ENCODE data around the gene BRINP3. TPM values are rescaled to one million over a fixed set of nuclear protein-coding genes. Genes with fewer than 3 reads are reported as not detected.

BRINP3 gene
- total and polyA plus RNA-seq, 4 donors, result 0.25 to 1.7 TPM; not detected in 2

DNA sequence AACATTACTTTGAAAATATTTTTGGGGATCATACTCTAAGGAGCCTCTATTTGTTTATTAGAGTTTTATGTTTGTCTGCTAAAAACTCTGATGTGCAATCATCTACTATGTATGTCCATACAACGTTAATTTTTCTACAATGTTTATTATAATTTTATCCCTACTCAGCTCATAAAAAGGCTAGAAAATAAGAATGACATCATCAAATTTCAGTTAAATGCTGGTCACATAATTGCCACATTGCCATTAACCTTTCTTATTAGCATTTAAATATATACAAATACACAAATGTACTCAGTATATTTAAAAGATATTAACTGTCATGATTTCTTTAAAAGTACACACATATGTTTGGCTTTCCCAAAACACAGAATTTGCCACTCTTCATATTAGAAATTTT is 191.6 kb downstream of the BRINP3 start:
- DNase-seq (no peak), ATAC-seq (ENCODE audit: low FRiP score) (no peak)
- Histone ChIP-seq H3K27me3 (ENCODE audit: control insufficient read depth in 1 of 2, insufficient read depth in 2 of 2, low read length in 1 of 2) (no peaks in the 10 kb centered on the region), H3K4me1 (ENCODE audit: control insufficient read depth in 1 of 2, insufficient read depth in 2 of 2, low read length in 2 of 2) (no peaks in the 10 kb centered on the region), H3K27ac (ENCODE audit: low read depth in 1 of 2, low read length in 2 of 2) (no peak overlapping the region), H3K36me3 (ENCODE audit: control insufficient read depth in 1 of 2, insufficient read depth in 2 of 2, low read length in 1 of 2) (no peaks in the 10 kb centered on the region), H3K4me3 (ENCODE audit: low read length in 2 of 2) (no peak overlapping the region), H3K9me3 (ENCODE audit: control insufficient read depth, low read length) (no peaks in the 10 kb centered on the region)
- WGBS, 2 donors, result 69 to 81% methylated on average over 1 of the region's 1 CpG
- intact Hi-C loops (cut with DNase I), result no loop called here

DNA sequence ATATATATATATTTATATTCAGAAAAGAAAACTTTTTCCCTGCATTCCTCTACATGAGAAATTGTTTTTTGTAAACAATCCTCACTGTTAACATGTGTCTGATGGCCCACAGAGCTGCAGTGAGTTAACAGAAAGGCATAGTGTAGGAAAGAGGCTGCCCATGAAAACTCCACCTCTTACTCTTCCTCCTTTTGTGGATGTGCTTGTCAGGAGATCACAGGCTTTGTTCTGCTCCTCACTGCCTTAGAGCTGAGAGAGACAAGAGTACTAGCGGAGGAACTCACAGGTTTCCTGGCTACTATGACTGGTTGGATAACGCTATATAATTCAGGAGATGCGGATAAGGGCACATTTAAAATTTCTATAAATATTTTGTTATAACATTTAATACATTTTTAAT is 200.6 kb downstream of the BRINP3 start:
- Histone ChIP-seq H3K36me3 (ENCODE audit: control insufficient read depth in 1 of 2, insufficient read depth in 2 of 2, low read length in 1 of 2) (no peaks in the 10 kb centered on the region), H3K4me3 (ENCODE audit: low read length in 2 of 2) (no peak overlapping the region), H3K27ac (ENCODE audit: low read depth in 1 of 2, low read length in 2 of 2) (no peak overlapping the region), H3K4me1 (ENCODE audit: control insufficient read depth in 1 of 2, insufficient read depth in 2 of 2, low read length in 2 of 2) (no peaks in the 10 kb centered on the region), H3K27me3 (ENCODE audit: control insufficient read depth in 1 of 2, insufficient read depth in 2 of 2, low read length in 1 of 2) (no peaks in the 10 kb centered on the region), H3K9me3 (ENCODE audit: control insufficient read depth, low read length) (no peaks in the 10 kb centered on the region)
- intact Hi-C loops (cut with DNase I), result no loop called here
- WGBS, 2 donors, result 81 to 91% methylated on average over 3 of the region's 3 CpGs
- no peak for DNase-seq
- no peak for ATAC-seq (ENCODE audit: low FRiP score)

DNA sequence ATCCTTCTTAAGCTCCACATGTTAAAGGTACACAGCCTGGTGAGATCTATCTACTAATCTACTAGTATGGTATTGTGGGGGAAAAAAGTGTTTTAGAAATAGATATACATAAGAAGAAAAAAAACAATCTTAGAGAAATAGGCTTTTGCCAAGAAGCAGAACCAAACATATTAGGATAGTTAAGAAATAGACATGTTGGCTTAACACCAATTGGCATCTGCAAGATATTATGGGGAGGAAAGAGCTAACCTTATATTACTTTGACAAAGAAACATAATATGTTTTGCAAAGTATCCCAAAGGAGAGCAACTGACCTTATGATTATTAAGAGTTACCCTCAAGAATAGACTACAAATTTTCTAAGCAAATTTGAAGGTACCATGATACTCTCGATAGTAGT is 202.9 kb downstream of the BRINP3 start:
- no peak overlapping the region for H3K27ac ChIP-seq (ENCODE audit: low read depth in 1 of 2, low read length in 2 of 2)
- ATAC-seq (ENCODE audit: low FRiP score) (no peak), DNase-seq (no peak)
- intact Hi-C loops (cut with DNase I), result no loop called here
- no peaks in the 10 kb centered on the region for H3K4me1 ChIP-seq (ENCODE audit: control insufficient read depth in 1 of 2, insufficient read depth in 2 of 2, low read length in 2 of 2)
- H3K9me3 ChIP-seq (ENCODE audit: control insufficient read depth, low read length), result no peaks in the 10 kb centered on the region
- no peaks in the 10 kb centered on the region for H3K36me3 ChIP-seq (ENCODE audit: control insufficient read depth in 1 of 2, insufficient read depth in 2 of 2, low read length in 1 of 2)
- no peaks in the 10 kb centered on the region for H3K27me3 ChIP-seq (ENCODE audit: control insufficient read depth in 1 of 2, insufficient read depth in 2 of 2, low read length in 1 of 2)
- 90 to 94% methylated on average over 1 of the region's 1 CpG for WGBS, 2 donors
- H3K4me3 ChIP-seq (ENCODE audit: low read length in 2 of 2), result no peak overlapping the region

DNA sequence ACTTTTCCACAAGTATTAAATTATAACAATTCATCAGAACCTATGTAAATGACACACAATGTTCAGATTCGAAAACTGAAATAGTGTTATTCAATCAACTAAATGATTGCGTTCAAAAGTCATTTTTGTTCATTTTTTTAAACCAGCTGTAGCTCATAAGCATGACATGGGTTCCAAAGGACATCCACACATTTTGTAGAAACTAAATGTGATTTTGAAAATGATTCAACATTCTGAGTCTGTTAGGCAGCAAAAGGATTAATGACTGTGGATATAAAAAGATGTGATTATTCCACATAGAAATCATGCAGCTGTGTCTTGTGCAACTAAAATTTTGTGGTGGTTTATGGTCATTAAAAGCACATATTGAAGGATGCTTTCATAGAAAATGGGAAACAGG is 204.5 kb downstream of the BRINP3 start:
- intact Hi-C loops (cut with DNase I), result no loop called here
- DNase-seq (no peak), ATAC-seq (ENCODE audit: low FRiP score) (no peak)
- H3K27ac ChIP-seq (ENCODE audit: low read depth in 1 of 2, low read length in 2 of 2), result no peak overlapping the region
- no peaks in the 10 kb centered on the region for H3K36me3 ChIP-seq (ENCODE audit: control insufficient read depth in 1 of 2, insufficient read depth in 2 of 2, low read length in 1 of 2)
- H3K9me3 ChIP-seq (ENCODE audit: control insufficient read depth, low read length), result no peaks in the 10 kb centered on the region
- 81 to 83% methylated on average over 2 of the region's 2 CpGs for WGBS, 2 donors
- H3K4me3 ChIP-seq (ENCODE audit: low read length in 2 of 2), result no peak overlapping the region
- no peaks in the 10 kb centered on the region for H3K4me1 ChIP-seq (ENCODE audit: control insufficient read depth in 1 of 2, insufficient read depth in 2 of 2, low read length in 2 of 2)
- no peaks in the 10 kb centered on the region for H3K27me3 ChIP-seq (ENCODE audit: control insufficient read depth in 1 of 2, insufficient read depth in 2 of 2, low read length in 1 of 2)

DNA sequence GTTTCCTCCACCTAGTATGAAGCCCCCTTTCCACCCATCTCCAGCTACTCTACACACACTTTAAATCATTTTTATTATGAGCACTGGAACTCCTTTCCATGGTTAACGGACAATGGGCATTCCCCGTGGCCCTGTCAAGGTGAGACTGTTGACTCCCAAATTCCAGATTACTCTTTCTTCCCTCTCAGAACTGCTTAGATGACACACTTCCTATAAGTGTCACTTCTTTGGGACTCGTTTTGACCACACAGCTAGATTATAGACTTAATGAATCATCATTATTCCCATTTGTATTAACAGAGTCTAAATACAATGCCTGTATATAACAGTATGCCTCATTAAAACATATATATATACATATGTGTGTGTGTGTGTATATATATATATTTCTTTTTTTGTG is 215.1 kb downstream of the BRINP3 start:
- no peak overlapping the region for H3K27ac ChIP-seq (ENCODE audit: low read depth in 1 of 2, low read length in 2 of 2)
- H3K36me3 ChIP-seq (ENCODE audit: control insufficient read depth in 1 of 2, insufficient read depth in 2 of 2, low read length in 1 of 2), result no peaks in the 10 kb centered on the region
- DNase-seq (no peak), ATAC-seq (ENCODE audit: low FRiP score) (no peak)
- H3K9me3 ChIP-seq (ENCODE audit: control insufficient read depth, low read length), result no peaks in the 10 kb centered on the region
- 82 to 86% methylated on average over 3 of the region's 3 CpGs for WGBS, 2 donors
- no peaks in the 10 kb centered on the region for H3K4me1 ChIP-seq (ENCODE audit: control insufficient read depth in 1 of 2, insufficient read depth in 2 of 2, low read length in 2 of 2)
- no peak overlapping the region for H3K4me3 ChIP-seq (ENCODE audit: low read length in 2 of 2)
- intact Hi-C loops (cut with DNase I), result no loop called here
- H3K27me3 ChIP-seq (ENCODE audit: control insufficient read depth in 1 of 2, insufficient read depth in 2 of 2, low read length in 1 of 2), result peaks cover 0 to 1% of the 10 kb centered on the region in 2 donors

DNA sequence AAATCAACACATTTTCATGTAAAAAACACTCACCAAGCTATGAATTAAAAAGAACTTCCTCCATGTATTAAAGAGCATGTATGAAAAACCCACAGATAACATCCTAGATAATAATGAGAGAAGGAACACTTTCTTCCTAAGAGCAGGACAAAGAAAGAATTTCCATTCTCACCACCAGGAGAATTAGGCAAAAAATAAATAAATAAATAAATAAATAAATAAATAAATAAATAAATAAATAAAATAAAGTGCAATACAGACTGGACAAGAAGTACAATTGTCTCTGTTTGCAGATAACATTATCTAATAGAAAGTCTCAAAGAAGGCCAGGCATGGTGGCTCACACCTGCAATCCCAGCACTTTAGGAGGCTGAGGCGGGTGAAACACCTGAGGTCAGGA is 218.2 kb downstream of the BRINP3 start:
- intact Hi-C loops (cut with DNase I), result no loop called here
- WGBS, 2 donors, result 93 to 96% methylated on average over 1 of the region's 1 CpG
- Histone ChIP-seq H3K36me3 (ENCODE audit: control insufficient read depth in 1 of 2, insufficient read depth in 2 of 2, low read length in 1 of 2) (no peaks in the 10 kb centered on the region), H3K4me3 (ENCODE audit: low read length in 2 of 2) (no peak overlapping the region), H3K27me3 (ENCODE audit: control insufficient read depth in 1 of 2, insufficient read depth in 2 of 2, low read length in 1 of 2) (no peaks in the 10 kb centered on the region), H3K9me3 (ENCODE audit: control insufficient read depth, low read length) (no peaks in the 10 kb centered on the region), H3K4me1 (ENCODE audit: control insufficient read depth in 1 of 2, insufficient read depth in 2 of 2, low read length in 2 of 2) (no peaks in the 10 kb centered on the region), H3K27ac (ENCODE audit: low read depth in 1 of 2, low read length in 2 of 2) (no peak overlapping the region)
- no peak for ATAC-seq (ENCODE audit: low FRiP score)
- DNase-seq, result no peak

DNA sequence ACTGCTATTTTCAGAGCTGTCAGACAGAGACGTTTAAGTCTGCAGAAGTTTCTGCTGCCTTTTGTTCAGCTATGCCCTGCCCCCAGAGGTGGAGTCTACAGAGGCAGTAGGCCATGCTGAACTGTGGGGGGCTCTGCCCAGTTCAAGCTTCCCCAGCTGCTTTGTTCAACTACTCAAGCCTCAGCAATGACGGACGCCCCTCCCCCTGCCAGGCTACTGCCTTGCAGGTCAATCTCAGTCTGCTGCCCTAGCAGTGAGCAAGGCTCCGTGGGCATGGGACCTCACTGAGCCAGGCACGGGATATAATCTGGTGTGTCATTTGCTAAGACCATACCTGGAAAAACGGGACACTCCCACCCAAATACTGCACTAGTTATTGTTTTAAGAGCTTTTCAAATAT is 219.7 kb downstream of the BRINP3 start:
- Histone ChIP-seq H3K36me3 (ENCODE audit: control insufficient read depth in 1 of 2, insufficient read depth in 2 of 2, low read length in 1 of 2) (no peaks in the 10 kb centered on the region), H3K4me1 (ENCODE audit: control insufficient read depth in 1 of 2, insufficient read depth in 2 of 2, low read length in 2 of 2) (no peaks in the 10 kb centered on the region), H3K27me3 (ENCODE audit: control insufficient read depth in 1 of 2, insufficient read depth in 2 of 2, low read length in 1 of 2) (no peaks in the 10 kb centered on the region), H3K4me3 (ENCODE audit: low read length in 2 of 2) (no peak overlapping the region), H3K27ac (ENCODE audit: low read depth in 1 of 2, low read length in 2 of 2) (no peak overlapping the region), H3K9me3 (ENCODE audit: control insufficient read depth, low read length) (no peaks in the 10 kb centered on the region)
- DNase-seq (peak; percentile 29 to 38), ATAC-seq (ENCODE audit: low FRiP score) (no peak)
- intact Hi-C loops (cut with DNase I), result no loop called here
- WGBS, 2 donors, result 63 to 68% methylated on average over 6 of the region's 6 CpGs

DNA sequence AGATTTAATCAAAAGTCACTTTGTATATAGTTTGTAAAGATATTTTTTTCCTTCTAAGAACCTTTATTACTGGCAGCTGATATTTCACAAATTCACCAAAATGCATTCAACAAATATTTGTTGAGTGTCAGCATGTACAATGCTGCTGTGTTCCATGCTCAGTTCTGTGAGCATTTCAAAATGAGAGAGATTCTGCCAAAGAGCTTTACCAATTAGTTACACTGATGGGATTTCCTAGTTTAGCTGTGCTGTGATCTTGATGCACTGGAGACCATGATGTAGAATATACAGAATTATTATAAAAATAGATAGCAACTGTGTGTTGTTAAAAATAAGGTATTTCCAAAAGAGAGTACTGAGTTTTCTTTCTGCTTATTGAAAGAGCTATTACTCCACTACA is 225.6 kb downstream of the BRINP3 start:
- Histone ChIP-seq H3K9me3 (ENCODE audit: control insufficient read depth, low read length) (no peaks in the 10 kb centered on the region), H3K4me3 (ENCODE audit: low read length in 2 of 2) (no peak overlapping the region), H3K36me3 (ENCODE audit: control insufficient read depth in 1 of 2, insufficient read depth in 2 of 2, low read length in 1 of 2) (no peaks in the 10 kb centered on the region), H3K27ac (ENCODE audit: low read depth in 1 of 2, low read length in 2 of 2) (no peak overlapping the region), H3K4me1 (ENCODE audit: control insufficient read depth in 1 of 2, insufficient read depth in 2 of 2, low read length in 2 of 2) (no peaks in the 10 kb centered on the region), H3K27me3 (ENCODE audit: control insufficient read depth in 1 of 2, insufficient read depth in 2 of 2, low read length in 1 of 2) (no peaks in the 10 kb centered on the region)
- intact Hi-C loops (cut with DNase I), result no loop called here
- ATAC-seq (ENCODE audit: low FRiP score) (no peak), DNase-seq (no peak)

DNA sequence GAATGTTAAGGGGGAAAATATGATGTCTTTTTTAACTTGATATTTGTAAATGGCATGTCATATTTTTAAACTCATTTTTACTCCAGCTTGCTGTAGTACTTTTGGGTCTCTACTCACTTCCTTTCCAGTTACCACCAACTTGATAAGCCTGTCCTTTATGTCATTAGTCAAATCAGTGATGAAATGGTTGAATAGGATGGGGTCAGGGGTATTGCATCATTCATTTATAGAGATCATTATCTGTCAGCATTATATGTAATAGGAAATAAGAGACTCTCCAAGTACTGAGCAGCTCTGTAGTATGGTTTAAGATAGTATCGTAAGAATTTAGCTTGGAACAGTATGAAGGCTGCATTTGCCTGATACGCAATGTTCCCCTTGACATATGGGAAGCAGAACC is 227.3 kb downstream of the BRINP3 start:
- H3K9me3 ChIP-seq (ENCODE audit: control insufficient read depth, low read length), result no peaks in the 10 kb centered on the region
- no peak for ATAC-seq (ENCODE audit: low FRiP score)
- no peaks in the 10 kb centered on the region for H3K4me1 ChIP-seq (ENCODE audit: control insufficient read depth in 1 of 2, insufficient read depth in 2 of 2, low read length in 2 of 2)
- intact Hi-C loops (cut with DNase I), result no loop called here
- no peaks in the 10 kb centered on the region for H3K36me3 ChIP-seq (ENCODE audit: control insufficient read depth in 1 of 2, insufficient read depth in 2 of 2, low read length in 1 of 2)
- H3K27ac ChIP-seq (ENCODE audit: low read depth in 1 of 2, low read length in 2 of 2), result no peak overlapping the region
- H3K4me3 ChIP-seq (ENCODE audit: low read length in 2 of 2), result no peak overlapping the region
- no peak for DNase-seq
- WGBS, 2 donors, result 93 to 96% methylated on average over 2 of the region's 2 CpGs
- no peaks in the 10 kb centered on the region for H3K27me3 ChIP-seq (ENCODE audit: control insufficient read depth in 1 of 2, insufficient read depth in 2 of 2, low read length in 1 of 2)
